NCI-H2029 treated with DMSO at 0.1 percent for 48 hours (cell line): ENCODE results near the gene ITGB7.

Experiments
- DNase-seq: peaks from one replicate; lab custom pipeline; 2025; lab: John Stamatoyannopoulos, UW

The ITGB7 gene

DNA sequence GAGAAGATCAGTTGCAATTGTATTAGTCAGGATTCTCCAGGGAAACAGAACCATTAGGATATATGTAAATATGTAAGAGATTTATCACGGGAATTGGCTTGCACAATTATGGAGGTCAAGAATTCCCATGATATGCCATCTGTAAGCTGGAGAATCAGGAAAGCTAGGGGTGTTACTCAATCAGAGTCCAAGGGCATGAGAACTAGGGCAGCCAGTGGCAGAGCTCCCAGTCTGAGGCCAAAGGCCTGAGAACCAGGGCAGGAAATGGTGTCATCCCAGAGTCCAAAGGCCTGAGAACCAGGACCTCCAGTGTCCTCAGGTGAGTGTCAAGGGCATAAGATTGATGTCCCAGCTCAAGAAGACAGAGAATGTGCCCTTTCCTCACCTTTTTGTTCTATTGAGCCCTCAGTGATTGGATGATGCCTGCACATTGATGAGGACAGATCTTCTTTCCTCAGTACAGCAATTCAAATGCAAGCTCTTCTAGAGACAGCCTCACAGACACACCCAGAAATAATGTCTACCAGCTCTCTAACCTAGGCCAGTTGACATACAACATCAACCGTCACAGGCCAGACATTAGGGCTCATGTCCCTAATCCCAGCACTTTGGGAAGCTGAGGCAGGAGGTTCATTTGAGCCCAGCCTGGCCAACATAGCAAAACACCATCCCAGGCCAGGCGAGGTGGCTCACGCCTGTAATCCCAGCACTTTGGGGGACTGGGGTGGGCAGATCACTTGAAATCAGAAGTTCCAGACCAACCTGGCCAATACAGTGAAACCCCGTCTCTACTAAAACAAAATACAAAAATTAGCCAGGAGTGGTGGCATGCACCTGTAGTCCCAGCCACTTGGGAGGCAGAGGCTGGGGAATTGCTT is 61.4 kb downstream of the ITGB7 start:
- no peak for DNase-seq

GRCh38 chr12:53143355-53143754 is 63.7 kb downstream of the ITGB7 start:
- DNase-seq = no peak
